Measurements from ENCODE around the gene ENTHD1. TPM values are rescaled to one million over a fixed set of nuclear protein-coding genes. Genes with fewer than 3 reads are reported as not detected.
"Not testable (repeated sequence)": the region's sequence is repeated elsewhere in the genome, so short reads cannot be mapped to it uniquely, and the experiment has no call there.

Gene ENTHD1
- polyA plus RNA-seq, 1 donor, result not detected

DNA sequence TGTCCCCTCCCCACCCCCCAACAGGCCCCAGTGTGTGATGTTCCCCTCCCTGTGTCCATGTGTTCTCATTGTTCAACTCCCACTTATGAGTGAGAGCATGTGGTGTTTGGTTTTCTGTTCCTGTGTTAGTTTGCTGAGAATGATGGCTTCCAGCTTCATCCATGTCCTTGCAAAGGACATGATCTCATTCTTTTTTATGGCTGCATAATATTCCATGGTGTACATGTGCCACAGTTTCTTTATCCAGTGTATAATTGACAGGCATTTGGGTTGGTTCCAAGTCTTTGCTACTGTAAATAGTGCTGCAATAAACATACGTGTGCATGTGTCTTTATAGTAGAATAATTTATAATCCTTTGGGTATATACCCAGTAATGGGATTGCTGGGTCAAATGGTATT lies 159.5 kb downstream of the ENTHD1 start:
- DNase-seq (ENCODE audit: low read depth), result not testable (repeated sequence)

DNA sequence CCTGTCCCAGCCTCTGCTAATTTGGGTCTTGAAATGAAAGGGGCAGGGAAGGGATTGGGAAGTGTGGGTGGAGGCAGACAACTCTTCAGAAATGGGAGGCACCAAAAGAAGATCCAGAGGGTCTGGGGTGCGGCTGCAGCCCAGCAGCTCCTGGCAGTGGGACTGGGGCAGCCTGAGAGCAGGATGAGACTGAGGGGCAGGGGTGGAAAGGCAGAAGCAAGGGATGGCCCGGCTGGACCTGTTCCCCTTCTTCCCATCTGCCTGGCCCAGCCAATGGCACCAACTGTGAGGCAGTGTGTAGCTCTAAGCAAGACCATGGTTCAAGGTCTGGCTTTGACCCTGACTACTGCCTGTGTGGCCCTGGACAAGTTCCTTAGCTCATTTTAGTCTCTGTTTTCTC lies 160.4 kb downstream of the ENTHD1 start:
- no peak for DNase-seq (ENCODE audit: low read depth)

- no peak for DNase-seq (ENCODE audit: low read depth)
Measured at GRCh38 chr22:39732625-39733024, 160.9 kb downstream of the ENTHD1 start.

DNA sequence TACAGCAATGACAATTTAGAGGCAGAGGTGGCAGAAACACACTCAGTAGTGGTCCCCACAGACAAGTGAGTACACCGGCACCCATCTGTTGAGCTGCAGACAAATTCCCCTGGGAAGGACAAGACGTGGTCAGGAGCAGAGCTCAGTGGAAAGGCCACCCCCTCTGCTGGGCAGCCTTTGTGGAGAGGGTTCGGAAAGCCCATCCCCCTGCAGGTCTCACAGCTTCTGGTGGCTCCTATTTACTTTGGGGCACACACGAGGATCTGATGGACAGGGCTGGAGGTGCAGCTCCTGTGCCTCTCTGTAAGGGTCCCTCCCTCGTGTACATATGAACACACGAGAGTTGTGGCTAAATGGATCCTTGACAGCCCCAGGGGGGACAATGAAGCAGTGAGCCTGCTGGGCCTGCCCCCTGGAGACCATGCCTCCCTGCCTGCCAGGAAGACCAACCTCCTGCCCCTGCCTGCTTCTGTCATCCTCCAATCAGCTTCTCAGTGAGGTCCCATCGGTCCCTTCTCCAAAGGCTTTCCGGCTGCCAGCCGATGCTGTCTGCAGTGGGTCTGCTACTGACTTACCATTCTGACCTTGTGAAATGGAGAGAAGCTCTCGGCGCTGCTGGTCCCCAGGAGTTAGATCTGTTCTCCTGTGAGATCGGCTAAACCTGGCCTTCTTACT lies 161.5 kb downstream of the ENTHD1 start:
- DNase-seq (ENCODE audit: low read depth), result no peak

- no peak for DNase-seq (ENCODE audit: low read depth)
Measured at GRCh38 chr22:39731481-39731880, 162.1 kb downstream of the ENTHD1 start.

DNA sequence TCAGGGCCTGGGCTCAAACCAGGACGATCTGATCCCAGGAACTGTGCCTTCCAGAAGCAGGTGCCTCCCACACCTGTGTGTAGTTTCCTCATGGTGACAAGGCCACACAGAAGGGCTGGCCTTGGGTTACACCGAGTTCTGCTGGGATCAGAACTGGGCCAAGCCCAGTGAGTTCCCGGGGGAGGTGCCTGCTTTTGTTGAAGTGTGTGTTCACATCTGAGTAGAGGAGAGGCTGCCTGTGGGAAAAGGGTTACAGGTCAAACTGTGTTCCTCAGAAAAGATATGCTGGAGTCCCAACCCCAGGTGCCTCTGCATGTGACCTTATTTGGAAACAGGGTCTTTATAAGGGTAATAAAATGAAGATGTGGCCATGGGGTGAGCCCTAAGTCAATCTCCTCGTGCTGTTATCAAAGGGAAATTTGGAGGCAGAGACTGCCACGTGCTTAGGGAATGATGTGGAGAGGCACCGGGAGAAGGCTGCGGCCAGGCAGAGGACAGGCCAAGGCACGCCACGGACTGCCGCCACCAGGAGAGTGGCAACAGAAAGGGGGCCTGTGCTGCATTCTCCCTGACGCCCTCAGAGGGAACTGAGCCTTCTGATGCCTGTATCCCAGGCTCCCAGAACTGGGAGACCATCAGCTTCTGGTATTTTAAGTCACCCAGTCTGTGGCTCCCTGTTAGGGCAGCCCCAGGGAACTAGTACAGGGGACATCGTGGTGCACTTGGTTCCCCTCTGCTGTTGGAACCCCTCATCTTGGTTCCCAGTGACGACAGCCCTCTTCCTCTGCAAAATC lies 164.2 kb downstream of the ENTHD1 start:
- DNase-seq (ENCODE audit: low read depth), result no peak

GRCh38 chr22:39728236-39728860 lies 165.2 kb downstream of the ENTHD1 start:
- DNase-seq (ENCODE audit: low read depth), result no peak

GRCh38 chr22:39727541-39727940 lies 166.0 kb downstream of the ENTHD1 start:
- no peak for DNase-seq (ENCODE audit: low read depth)

DNA sequence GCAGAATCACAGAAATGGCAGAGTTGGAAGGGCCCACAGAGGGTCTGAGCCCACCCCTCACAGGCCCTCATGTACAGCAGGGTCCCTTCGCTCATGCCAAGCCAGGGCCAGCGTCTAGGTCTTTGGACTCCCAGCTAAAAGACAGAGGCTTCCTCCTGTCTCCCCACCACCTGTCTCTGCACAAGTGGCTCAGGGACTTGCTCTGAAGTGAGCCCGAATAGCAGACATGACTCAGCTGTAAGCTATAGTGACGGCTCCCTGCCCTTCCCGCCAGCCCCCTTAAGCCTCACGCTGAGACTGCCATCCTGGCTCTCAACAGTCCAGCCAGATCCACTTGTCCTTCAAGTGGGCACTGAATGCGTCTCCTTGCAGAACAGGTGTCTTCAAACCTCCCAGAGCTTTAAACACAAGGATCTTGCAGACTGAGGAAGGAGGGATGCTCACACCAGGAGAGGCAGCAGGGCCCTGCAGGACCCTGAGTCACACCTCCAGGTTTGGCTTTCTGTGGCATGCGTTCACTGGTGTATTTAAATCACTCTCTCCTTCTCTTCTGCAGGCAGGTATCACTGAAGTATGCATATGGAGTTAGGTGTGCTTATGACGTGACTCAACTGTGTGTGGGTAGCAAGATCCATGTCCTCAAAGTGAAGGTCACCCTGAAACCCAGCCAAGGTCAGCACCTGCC lies 168.1 kb downstream of the ENTHD1 start:
- no peak for DNase-seq (ENCODE audit: low read depth)

DNA sequence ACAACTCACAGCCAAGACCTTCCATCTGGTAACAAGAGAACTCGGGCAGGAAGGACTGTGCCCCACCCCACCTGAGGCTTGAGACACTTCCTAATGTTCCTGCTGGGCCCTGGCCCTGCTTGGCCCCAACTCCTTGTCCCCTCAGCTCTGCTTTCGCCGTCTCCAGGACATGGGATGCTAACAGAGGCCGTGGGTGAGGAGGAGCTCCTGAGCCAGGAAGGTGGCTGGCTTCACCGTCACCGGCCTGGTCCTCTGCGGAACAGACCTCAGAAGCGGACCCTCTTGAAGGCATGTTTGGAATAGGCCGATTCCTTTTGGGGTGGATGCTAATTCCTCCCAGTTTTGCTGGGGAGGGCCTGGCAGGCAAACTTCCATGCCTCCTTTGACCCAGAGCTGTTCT lies 168.7 kb downstream of the ENTHD1 start:
- DNase-seq (ENCODE audit: low read depth), result no peak

GRCh38 chr22:39724390-39724789 lies 169.2 kb downstream of the ENTHD1 start:
- no peak for DNase-seq (ENCODE audit: low read depth)

- no peak for DNase-seq (ENCODE audit: low read depth)
Measured at GRCh38 chr22:39723899-39724351, 169.6 kb downstream of the ENTHD1 start.

GRCh38 chr22:39723463-39723862 lies 170.1 kb downstream of the ENTHD1 start:
- no peak for DNase-seq (ENCODE audit: low read depth)

GRCh38 chr22:39722501-39722900 lies 171.1 kb downstream of the ENTHD1 start:
- no peak for DNase-seq (ENCODE audit: low read depth)

- DNase-seq (ENCODE audit: low read depth), result no peak
Measured at GRCh38 chr22:39722032-39722325, 171.6 kb downstream of the ENTHD1 start.

- DNase-seq (ENCODE audit: low read depth), result no peak
Measured at GRCh38 chr22:39721206-39722031, 172.1 kb downstream of the ENTHD1 start.

GRCh38 chr22:39719559-39720450 lies 173.8 kb downstream of the ENTHD1 start:
- no peak for DNase-seq (ENCODE audit: low read depth)

- no peak for DNase-seq (ENCODE audit: low read depth)
Measured at GRCh38 chr22:39718921-39719475, 174.6 kb downstream of the ENTHD1 start.

DNA sequence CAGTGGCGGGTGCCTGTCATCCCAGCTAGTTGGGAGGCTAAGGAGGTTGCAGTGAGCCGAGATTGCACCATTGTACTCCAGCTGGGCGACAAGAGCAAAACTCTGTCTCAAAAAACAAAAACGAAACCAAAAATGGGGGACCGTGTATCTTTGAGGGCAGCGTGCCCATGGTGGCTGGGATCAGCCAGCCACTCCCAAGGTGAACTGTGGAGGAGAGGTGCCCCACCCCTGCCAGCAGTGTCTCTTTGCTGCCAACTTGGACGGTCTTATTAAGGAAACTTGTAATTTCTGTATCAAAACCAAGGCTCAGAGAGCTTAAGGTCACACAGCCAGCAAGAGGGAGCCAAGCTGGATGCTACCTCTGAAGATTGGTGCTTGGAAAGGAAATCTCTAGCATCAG lies 175.4 kb downstream of the ENTHD1 start:
- no peak for DNase-seq (ENCODE audit: low read depth)

DNA sequence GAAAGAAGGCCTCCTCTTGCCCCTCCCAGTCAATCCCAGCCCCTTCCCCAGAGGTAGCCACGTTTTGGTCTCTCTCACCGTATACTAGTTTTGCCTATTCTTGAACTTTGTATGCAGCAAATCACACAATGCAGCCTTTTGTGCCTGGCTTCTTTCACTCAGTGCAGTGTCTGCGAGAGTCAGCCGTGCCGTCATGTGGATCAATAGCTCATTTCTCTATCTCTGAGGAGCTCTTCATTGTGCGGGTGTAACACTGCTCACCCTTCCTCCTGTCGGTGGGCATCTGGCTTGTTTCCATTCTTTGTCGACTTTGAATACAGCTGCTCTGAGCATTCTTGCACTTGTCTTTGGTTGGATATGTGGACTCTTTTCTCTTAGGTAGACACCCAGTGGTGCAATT lies 176.5 kb downstream of the ENTHD1 start:
- DNase-seq (ENCODE audit: low read depth), result no peak

All from forelimb muscle (tissue), 1 donor.